HG03066 (cell line): ENCODE results near the gene NEFH.

ENCODE experiments used
- ATAC-seq: cut with Tn5 transposase; IDR thresholded peaks from one replicate; pipeline ENCODE4 v1.9.1; 2021; ENCODE audit warnings: low read depth; ENCODE audit not compliant: unreplicated experiment

Gene NEFH

GRCh38 chr22:29459773-29460172, 20.2 kb upstream of the NEFH start:
- ATAC-seq, result no peak

- ATAC-seq, result no peak
These were observed 18.8 kb upstream of the NEFH start for GRCh38 chr22:29461263-29461662.

GRCh38 chr22:29463629-29464028, 16.4 kb upstream of the NEFH start:
- ATAC-seq, result no peak

- no peak for ATAC-seq
These were observed 15.4 kb upstream of the NEFH start for GRCh38 chr22:29464581-29464980.

- ATAC-seq, result no peak
These were observed 10.3 kb upstream of the NEFH start for GRCh38 chr22:29469755-29470154.

- no peak for ATAC-seq
These were observed 9.7 kb upstream of the NEFH start for GRCh38 chr22:29470159-29470855.

- ATAC-seq, result no peak
These were observed 7.0 kb upstream of the NEFH start for GRCh38 chr22:29473001-29473400.

- no peak for ATAC-seq
These were observed 4.5 kb upstream of the NEFH start for GRCh38 chr22:29475550-29475949.

GRCh38 chr22:29476116-29476515, 3.9 kb upstream of the NEFH start:
- ATAC-seq, result no peak

- ATAC-seq, result no peak
These were observed 2.2 kb upstream of the NEFH start for GRCh38 chr22:29477723-29478318.

GRCh38 chr22:29478326-29479276, 1.4 kb upstream of the NEFH start:
- no peak for ATAC-seq

- ATAC-seq, result no peak
These were observed 169 bp downstream of the NEFH start for GRCh38 chr22:29480262-29480511.

GRCh38 chr22:29480512-29481264, 670 bp downstream of the NEFH start:
- no peak for ATAC-seq

GRCh38 chr22:29481265-29482000, 1.4 kb downstream of the NEFH start:
- ATAC-seq, result no peak

GRCh38 chr22:29482253-29482652, 2.2 kb downstream of the NEFH start:
- ATAC-seq, result no peak

- ATAC-seq, result no peak
These were observed 2.7 kb downstream of the NEFH start for GRCh38 chr22:29482726-29483125.

- ATAC-seq, result no peak
These were observed 3.2 kb downstream of the NEFH start for GRCh38 chr22:29483254-29483653.

- no peak for ATAC-seq
These were observed 4.6 kb downstream of the NEFH start for GRCh38 chr22:29484642-29485041.

GRCh38 chr22:29485448-29485847, 5.4 kb downstream of the NEFH start:
- ATAC-seq, result no peak

GRCh38 chr22:29487426-29487986, 7.5 kb downstream of the NEFH start:
- ATAC-seq, result no peak
